ENCODE measurements around the gene MFAP2. TPM values are rescaled to one million over a fixed set of nuclear protein-coding genes. Genes with fewer than 3 reads are reported as not detected.

Gene MFAP2
- total RNA-seq, 1 experiment from 2014 or later, result 141 TPM

DNA sequence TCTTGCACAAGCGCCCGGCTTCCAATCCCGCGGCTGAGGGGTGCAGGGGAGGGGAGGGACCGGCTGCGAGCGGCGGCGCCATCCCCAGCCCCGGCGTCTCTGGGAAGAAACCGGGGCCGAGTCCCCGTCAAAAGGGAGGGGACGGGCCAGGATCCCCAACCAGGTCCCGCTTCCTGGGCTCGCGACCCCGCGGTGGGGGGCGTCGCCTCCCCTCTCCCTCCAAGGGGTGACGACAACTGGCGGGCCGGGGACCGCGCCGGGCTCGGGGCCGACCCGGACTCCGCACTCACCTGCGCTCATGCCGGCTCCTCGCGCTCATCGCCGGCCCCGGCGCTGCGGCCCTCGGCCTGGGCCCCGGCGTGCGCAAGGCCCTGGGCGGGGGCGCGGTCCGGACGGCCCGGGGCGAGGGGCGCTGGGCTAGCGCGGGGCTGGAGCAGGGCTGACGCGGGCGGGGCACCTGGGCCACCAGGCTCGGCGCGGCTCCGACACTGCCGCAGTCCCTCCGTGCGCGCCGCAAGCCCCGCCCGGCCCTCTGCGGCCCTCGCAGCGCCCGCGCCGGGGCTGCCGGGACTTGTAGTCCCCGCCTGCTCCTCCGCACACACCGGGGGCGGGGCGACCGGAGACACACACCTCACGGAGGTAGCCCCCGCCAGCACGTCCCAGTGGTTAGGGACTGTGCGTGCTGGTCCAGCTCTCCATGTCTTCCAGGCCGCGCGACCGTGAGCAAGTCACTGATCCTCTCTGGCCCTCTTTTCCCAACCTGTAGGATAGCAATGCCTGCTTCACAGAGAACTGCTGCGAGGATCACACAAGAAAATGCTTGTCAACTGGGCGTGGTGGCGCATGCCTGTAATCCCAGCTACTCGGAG lies 31.3 kb upstream of the MFAP2 start, which contains the start of gene ATP13A2 (continued):
- no peak; the same call in 1 of the 2 replicates for TF ChIP-seq HMGXB4 (CRISPR knock-in tag; IDR thresholded peaks at IDR 0.05)
- 0 out of 2 replicates have a peak, but pooled peaks have one; percentile 26 for TF ChIP-seq CREM (CRISPR knock-in tag; IDR thresholded peaks at IDR 0.05)
- no peak for TF ChIP-seq TEAD4 (CRISPR knock-in tag; IDR thresholded peaks at IDR 0.05)
- TF ChIP-seq NFATC4 (CRISPR knock-in tag; IDR thresholded peaks at IDR 0.05), result no peak
- TF ChIP-seq KAT7 (CRISPR knock-in tag; IDR thresholded peaks at IDR 0.05; ENCODE audit: borderline replicate concordance), result 0 out of 2 replicates have a peak, but pooled peaks have one; percentile 38
- no peak for TF ChIP-seq SOX15 (CRISPR knock-in tag; IDR thresholded peaks at IDR 0.05)
- no peak for TF ChIP-seq ERG (CRISPR knock-in tag; IDR thresholded peaks at IDR 0.05)
- no peak for TF ChIP-seq NFE2L1 (CRISPR knock-in tag; IDR thresholded peaks at IDR 0.05)
- TF ChIP-seq, protein P1, sequence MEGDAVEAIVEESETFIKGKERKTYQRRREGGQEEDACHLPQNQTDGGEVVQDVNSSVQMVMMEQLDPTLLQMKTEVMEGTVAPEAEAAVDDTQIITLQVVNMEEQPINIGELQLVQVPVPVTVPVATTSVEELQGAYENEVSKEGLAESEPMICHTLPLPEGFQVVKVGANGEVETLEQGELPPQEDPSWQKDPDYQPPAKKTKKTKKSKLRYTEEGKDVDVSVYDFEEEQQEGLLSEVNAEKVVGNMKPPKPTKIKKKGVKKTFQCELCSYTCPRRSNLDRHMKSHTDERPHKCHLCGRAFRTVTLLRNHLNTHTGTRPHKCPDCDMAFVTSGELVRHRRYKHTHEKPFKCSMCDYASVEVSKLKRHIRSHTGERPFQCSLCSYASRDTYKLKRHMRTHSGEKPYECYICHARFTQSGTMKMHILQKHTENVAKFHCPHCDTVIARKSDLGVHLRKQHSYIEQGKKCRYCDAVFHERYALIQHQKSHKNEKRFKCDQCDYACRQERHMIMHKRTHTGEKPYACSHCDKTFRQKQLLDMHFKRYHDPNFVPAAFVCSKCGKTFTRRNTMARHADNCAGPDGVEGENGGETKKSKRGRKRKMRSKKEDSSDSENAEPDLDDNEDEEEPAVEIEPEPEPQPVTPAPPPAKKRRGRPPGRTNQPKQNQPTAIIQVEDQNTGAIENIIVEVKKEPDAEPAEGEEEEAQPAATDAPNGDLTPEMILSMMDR (IDR thresholded peaks at IDR 0.05), result no peak
- peak; percentile 76 for TF ChIP-seq E2F5 (CRISPR knock-in tag; IDR thresholded peaks at IDR 0.05)
- TF ChIP-seq ZNF317 (CRISPR knock-in tag; IDR thresholded peaks at IDR 0.05; ENCODE audit: borderline replicate concordance, low read depth), result no peak
- TF ChIP-seq, protein P2, sequence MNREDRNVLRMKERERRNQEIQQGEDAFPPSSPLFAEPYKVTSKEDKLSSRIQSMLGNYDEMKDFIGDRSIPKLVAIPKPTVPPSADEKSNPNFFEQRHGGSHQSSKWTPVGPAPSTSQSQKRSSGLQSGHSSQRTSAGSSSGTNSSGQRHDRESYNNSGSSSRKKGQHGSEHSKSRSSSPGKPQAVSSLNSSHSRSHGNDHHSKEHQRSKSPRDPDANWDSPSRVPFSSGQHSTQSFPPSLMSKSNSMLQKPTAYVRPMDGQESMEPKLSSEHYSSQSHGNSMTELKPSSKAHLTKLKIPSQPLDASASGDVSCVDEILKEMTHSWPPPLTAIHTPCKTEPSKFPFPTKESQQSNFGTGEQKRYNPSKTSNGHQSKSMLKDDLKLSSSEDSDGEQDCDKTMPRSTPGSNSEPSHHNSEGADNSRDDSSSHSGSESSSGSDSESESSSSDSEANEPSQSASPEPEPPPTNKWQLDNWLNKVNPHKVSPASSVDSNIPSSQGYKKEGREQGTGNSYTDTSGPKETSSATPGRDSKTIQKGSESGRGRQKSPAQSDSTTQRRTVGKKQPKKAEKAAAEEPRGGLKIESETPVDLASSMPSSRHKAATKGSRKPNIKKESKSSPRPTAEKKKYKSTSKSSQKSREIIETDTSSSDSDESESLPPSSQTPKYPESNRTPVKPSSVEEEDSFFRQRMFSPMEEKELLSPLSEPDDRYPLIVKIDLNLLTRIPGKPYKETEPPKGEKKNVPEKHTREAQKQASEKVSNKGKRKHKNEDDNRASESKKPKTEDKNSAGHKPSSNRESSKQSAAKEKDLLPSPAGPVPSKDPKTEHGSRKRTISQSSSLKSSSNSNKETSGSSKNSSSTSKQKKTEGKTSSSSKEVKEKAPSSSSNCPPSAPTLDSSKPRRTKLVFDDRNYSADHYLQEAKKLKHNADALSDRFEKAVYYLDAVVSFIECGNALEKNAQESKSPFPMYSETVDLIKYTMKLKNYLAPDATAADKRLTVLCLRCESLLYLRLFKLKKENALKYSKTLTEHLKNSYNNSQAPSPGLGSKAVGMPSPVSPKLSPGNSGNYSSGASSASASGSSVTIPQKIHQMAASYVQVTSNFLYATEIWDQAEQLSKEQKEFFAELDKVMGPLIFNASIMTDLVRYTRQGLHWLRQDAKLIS (CRISPR knock-in tag; IDR thresholded peaks at IDR 0.05; ENCODE audit: borderline replicate concordance), result no peak
- TF ChIP-seq NR3C1 (CRISPR knock-in tag; conservative IDR thresholded peaks at IDR 0.05; ENCODE audit: low read depth), result no peak
- TF ChIP-seq FOXP1 (CRISPR knock-in tag; IDR thresholded peaks at IDR 0.05; ENCODE audit: borderline replicate concordance), result no peak
- no peak for TF ChIP-seq ZNF263 (CRISPR knock-in tag; IDR thresholded peaks at IDR 0.05; ENCODE audit: low read depth)
- no peak for TF ChIP-seq JAZF1 (CRISPR knock-in tag; IDR thresholded peaks at IDR 0.05)
- TF ChIP-seq TCF7 (CRISPR knock-in tag; IDR thresholded peaks at IDR 0.05; ENCODE audit: low read depth), result 0 out of 2 replicates have a peak, but pooled peaks have one; percentile 4
- TF ChIP-seq PRDM15 (CRISPR knock-in tag; IDR thresholded peaks at IDR 0.05), result peak; percentile 98
- peak; percentile 73; the same call in 1 of the 2 replicates for TF ChIP-seq ZNF219 (CRISPR knock-in tag; IDR thresholded peaks at IDR 0.05; ENCODE audit: borderline replicate concordance)
- peak; percentile 88 for TF ChIP-seq SP1 (CRISPR knock-in tag; conservative IDR thresholded peaks at IDR 0.05)
- TF ChIP-seq ETV6 (CRISPR knock-in tag; IDR thresholded peaks at IDR 0.05), result peak; percentile 22; the same call in 1 of the 2 replicates
- TF ChIP-seq MYBL2 (CRISPR knock-in tag; IDR thresholded peaks at IDR 0.05), result 0 out of 2 replicates have a peak, but pooled peaks have one; percentile 19
- no peak for TF ChIP-seq GRHL2 (CRISPR knock-in tag; IDR thresholded peaks at IDR 0.05; ENCODE audit: insufficient replicate concordance, severe bottlenecking)
- no peak for TF ChIP-seq SMAD3 (CRISPR knock-in tag; IDR thresholded peaks at IDR 0.05; ENCODE audit: borderline replicate concordance)
- TF ChIP-seq RORB (CRISPR knock-in tag; IDR thresholded peaks at IDR 0.05), result no peak
